Neuronal stem cell (in vitro differentiated cells): Measurements from ENCODE around the gene TRIP10.
A peak's percentile ranks its signal among the peaks of the same experiment; 100 is the strongest.

Source experiments
- DNase-seq: peaks from one replicate; pipeline ENCODE4 v3.0.0-alpha.2; 2013; ENCODE audit warnings: low spot score
- H2AFZ ChIP-seq: one replicate; pipeline ENCODE4 v1.6.1; 2013; ENCODE audit warnings: mild to moderate bottlenecking, low read length, inconsistent platforms
- H2AK5ac ChIP-seq: 2 replicates; pipeline ENCODE4 v1.6.1; 2013; ENCODE audit warnings: low read depth, mild to moderate bottlenecking, inconsistent platforms, low read length, moderate library complexity, mixed read lengths
- H2BK120ac ChIP-seq: 2 replicates; pipeline ENCODE4 v1.6.1; 2013; ENCODE audit warnings: low read depth, mild to moderate bottlenecking, inconsistent platforms, low read length, moderate library complexity, mixed read lengths
- H2BK12ac ChIP-seq: one replicate; pipeline ENCODE4 v1.6.1; 2013; ENCODE audit warnings: low read length, inconsistent platforms
- H2BK15ac ChIP-seq: 2 replicates; pipeline ENCODE4 v1.6.1; 2013; ENCODE audit warnings: mild to moderate bottlenecking, low read length, inconsistent platforms, mixed read lengths
- H2BK5ac ChIP-seq: one replicate; pipeline ENCODE4 v1.6.1; 2013; ENCODE audit warnings: inconsistent platforms, mild to moderate bottlenecking, low read length, moderate library complexity
- H3K14ac ChIP-seq: one replicate; pipeline ENCODE4 v1.6.1; 2013; ENCODE audit warnings: low read length, inconsistent platforms
- H3K18ac ChIP-seq: 2 replicates; pipeline ENCODE4 v1.6.1; 2013; ENCODE audit warnings: low read length, inconsistent platforms
- H3K23ac ChIP-seq: 2 replicates; pipeline ENCODE4 v1.6.1; 2013; ENCODE audit warnings: low read depth, mild to moderate bottlenecking, mixed read lengths, low read length, inconsistent platforms; ENCODE audit not compliant: poor library complexity
- H3K27ac ChIP-seq: replicated peaks from 3 replicates; pipeline ENCODE4 v1.5.1; 2013; ENCODE audit warnings: low read length, inconsistent platforms
- H3K27me3 ChIP-seq, 3 experiments: 2 replicates each; pipeline ENCODE4 v1.6.1; 2013; ENCODE audit warnings: low read length in 3 of 3, mild to moderate bottlenecking in 2 of 3, inconsistent platforms in 1 of 3, low read depth in 1 of 3, mixed read lengths in 1 of 3, moderate library complexity in 1 of 3; ENCODE audit not compliant: control insufficient read depth in 3 of 3, insufficient read depth in 3 of 3
- H3K36me3 ChIP-seq, 2 donors: replicated peaks in 1 of 2; 2 replicates each; pipeline ENCODE4 v1.6.1; 2013; ENCODE audit warnings: low read length in 2 of 2; ENCODE audit not compliant: control insufficient read depth in 2 of 2, insufficient read depth in 2 of 2
- H3K4ac ChIP-seq: 2 replicates; pipeline ENCODE4 v1.6.1; 2013; ENCODE audit warnings: inconsistent platforms, mild to moderate bottlenecking, low read length, moderate library complexity
- H3K4me1 ChIP-seq, 2 donors: 1 replicate in 1 of 2; 2 replicates in 1 of 2; pipeline ENCODE4 v1.6.1; 2013; ENCODE audit warnings: low read length in 2 of 2, low read depth in 1 of 2; ENCODE audit not compliant: control insufficient read depth in 2 of 2, insufficient read depth in 1 of 2
- H3K4me2 ChIP-seq: one replicate; pipeline ENCODE4 v1.6.1; 2013; ENCODE audit warnings: mild to moderate bottlenecking, low read length, inconsistent platforms; ENCODE audit not compliant: insufficient read depth, poor library complexity, severe bottlenecking
- H3K4me3 ChIP-seq, 2 donors: 2 replicates each; pipeline ENCODE4 v1.5.1; 2013; ENCODE audit warnings: low read length in 2 of 2, mild to moderate bottlenecking in 2 of 2, inconsistent platforms in 1 of 2, moderate library complexity in 1 of 2
- H3K79me1 ChIP-seq: one replicate; pipeline ENCODE4 v1.6.1; 2013; ENCODE audit warnings: low read depth, mild to moderate bottlenecking, inconsistent platforms, low read length, moderate library complexity
- H3K9ac ChIP-seq: one replicate; pipeline ENCODE4 v1.6.1; 2013; ENCODE audit warnings: mild to moderate bottlenecking, low read depth, low read length, inconsistent platforms; ENCODE audit not compliant: poor library complexity
- H3K9me3 ChIP-seq, 2 donors: replicated peaks in 1 of 2; 2 replicates each; pipeline versions ENCODE3 to v1.6.1; 2013; ENCODE audit warnings: low read length in 2 of 2, mild to moderate bottlenecking in 2 of 2, inconsistent platforms in 1 of 2, low read depth in 1 of 2, mixed read lengths in 1 of 2, moderate library complexity in 1 of 2; ENCODE audit not compliant: control insufficient read depth in 2 of 2, insufficient read depth in 1 of 2
- H4K8ac ChIP-seq: one replicate; pipeline ENCODE4 v1.6.1; 2013; ENCODE audit warnings: low read depth, mild to moderate bottlenecking, inconsistent platforms, low read length, moderate library complexity
- H4K91ac ChIP-seq: one replicate; pipeline ENCODE4 v1.6.1; 2013; ENCODE audit warnings: low read length, low read depth, mild to moderate bottlenecking, inconsistent platforms; ENCODE audit not compliant: poor library complexity
- WGBS, 2 donors: extraction: QIAGEN DNeasy Blood & Tissue Kit; methylation state at CpG; one replicate each; pipeline ENCODE4 v1.1.7; 2013; ENCODE audit warnings: missing lambda C conversion rate in 2 of 2, mixed read lengths in 1 of 2; ENCODE audit not compliant: insufficient read length in 2 of 2, insufficient replicate concordance in 1 of 2; ENCODE audit errors: extremely low coverage in 2 of 2; 5-methylcytosine and 5-hydroxymethylcytosine counted together

TRIP10 gene

DNA sequence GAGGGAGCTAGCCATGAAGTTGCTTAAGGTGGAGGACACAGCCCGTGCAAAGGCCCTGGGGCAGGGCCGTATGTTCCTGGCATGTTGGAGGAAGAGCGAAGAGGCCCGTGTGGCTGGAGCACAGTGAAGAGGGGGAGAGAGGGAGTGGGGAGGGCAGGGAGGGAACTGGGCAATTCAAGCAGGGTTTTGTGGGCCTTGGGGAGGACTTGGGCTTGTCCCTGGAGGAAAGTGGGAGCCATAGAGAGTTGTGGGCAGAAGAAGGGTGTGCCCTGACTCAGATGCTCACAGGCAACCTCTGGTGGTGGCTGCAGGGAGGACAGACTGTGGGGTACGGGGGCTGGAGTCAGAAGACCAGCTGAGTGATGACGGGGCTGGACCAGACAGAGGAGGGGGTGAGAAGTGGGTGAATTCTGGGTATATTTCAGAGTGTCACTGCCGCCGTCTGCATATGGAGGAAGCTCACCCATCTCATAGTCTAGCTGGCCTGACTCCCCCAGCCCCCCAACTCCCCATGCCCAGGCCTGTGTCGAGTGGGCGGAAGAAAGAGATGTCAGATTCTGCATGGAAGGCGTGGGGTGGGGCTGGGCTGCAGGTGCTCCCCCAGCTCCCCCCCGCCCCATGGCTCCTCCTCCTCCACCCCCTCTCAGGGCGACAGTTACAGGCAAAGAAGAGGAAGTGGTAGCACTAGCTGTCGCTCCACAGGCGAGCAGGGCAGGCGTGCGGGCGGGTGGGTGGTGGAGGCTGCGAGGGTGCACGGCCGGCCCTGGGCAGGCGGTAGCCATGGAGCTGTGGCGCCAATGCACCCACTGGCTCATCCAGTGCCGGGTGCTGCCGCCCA lies 32.8 kb downstream of the TRIP10 start, which contains the start of gene VAV1:
Gene VAV1 (plus strand): TSS at position 681 of the 838 bp plus-strand sequence. CDS start 100 bp downstream, at position 781.
- Histone ChIP-seq H3K4me3 (no peak within 1 kb of the TSS), H3K14ac (no peak within 1 kb of the TSS), H3K27me3 (peaks cover 0 to 13% (median 11%) of the 10 kb centered on the region in 3 experiments), H2BK120ac (peak within 1 kb of the TSS; percentile 28), H3K27ac (no peak within 1 kb of the TSS), H2BK12ac (peak within 1 kb of the TSS; percentile 63), H4K91ac (no peak within 1 kb of the TSS), H3K4me2 (no peak within 1 kb of the TSS), H4K8ac (no peak within 1 kb of the TSS), H2AK5ac (peak within 1 kb of the TSS; percentile 75), H3K79me1 (no peaks in the 10 kb centered on the region), H3K36me3 (no peaks in the 10 kb centered on the region), H3K9me3 (no peaks in the 10 kb centered on the region), H2AFZ (peak within 1 kb of the TSS; percentile 69), H3K18ac (peak within 1 kb of the TSS; percentile 52), H3K4me1 (peaks cover 0 to 3% of the 10 kb centered on the region in 2 donors), H3K4ac (no peak within 1 kb of the TSS), H3K9ac (peak within 1 kb of the TSS; percentile 50), H2BK5ac (peak within 1 kb of the TSS; percentile 29), H3K23ac (peak within 1 kb of the TSS; percentile 81), H2BK15ac (peak within 1 kb of the TSS; percentile 19)
- no CpG with 5 or more reads among the region's 25 CpGs for WGBS, 2 donors
- no peak for DNase-seq

- H3K9me3 ChIP-seq: no peaks in the 10 kb centered on the region
- DNase-seq: no peak
- H4K91ac ChIP-seq: no peak overlapping the region
- H2BK12ac ChIP-seq: peak overlapping the region; percentile 63
- WGBS, 2 donors: no CpG with 5 or more reads among the region's 14 CpGs
- peak overlapping the region; percentile 19 for H2BK15ac ChIP-seq
- H3K27me3 ChIP-seq: peaks cover 0 to 6% (median 4%) of the 10 kb centered on the region in 3 experiments
- H3K18ac ChIP-seq: no peak overlapping the region
- H3K79me1 ChIP-seq: no peaks in the 10 kb centered on the region
- no peak overlapping the region for H3K9ac ChIP-seq
- H2BK120ac ChIP-seq: peak overlapping the region; percentile 28
- peak overlapping the region; percentile 29 for H2BK5ac ChIP-seq
- no peak overlapping the region for H2AK5ac ChIP-seq
- peak overlapping the region; percentile 81 for H3K23ac ChIP-seq
- no peak overlapping the region for H3K27ac ChIP-seq
- no peak overlapping the region for H3K4me3 ChIP-seq
- H3K4me1 ChIP-seq: no peaks in the 10 kb centered on the region
- no peak overlapping the region for H4K8ac ChIP-seq
- peak overlapping the region; percentile 69 for H2AFZ ChIP-seq
- no peaks in the 10 kb centered on the region for H3K36me3 ChIP-seq
- H3K4me2 ChIP-seq: no peak overlapping the region
- H3K4ac ChIP-seq: no peak overlapping the region
- H3K14ac ChIP-seq: no peak overlapping the region
Measured at GRCh38 chr19:6772866-6773322, 33.4 kb downstream of the TRIP10 start.

GRCh38 chr19:6773323-6773931 lies 33.9 kb downstream of the TRIP10 start:
- Histone ChIP-seq H2BK120ac (peak overlapping the region; percentile 28), H3K4me1 (no peaks in the 10 kb centered on the region), H2BK15ac (no peak overlapping the region), H3K18ac (peak overlapping the region; percentile 52), H3K9me3 (no peaks in the 10 kb centered on the region), H3K4me3 (no peak overlapping the region), H3K4ac (no peak overlapping the region), H2BK12ac (no peak overlapping the region), H3K27me3 (peaks cover 0 to 1% (median 0%) of the 10 kb centered on the region in 3 experiments), H3K27ac (no peak overlapping the region), H3K36me3 (no peaks in the 10 kb centered on the region), H4K91ac (no peak overlapping the region), H3K4me2 (no peak overlapping the region), H3K14ac (no peak overlapping the region), H2BK5ac (no peak overlapping the region), H3K79me1 (no peaks in the 10 kb centered on the region), H3K23ac (no peak overlapping the region), H2AK5ac (no peak overlapping the region), H2AFZ (peak overlapping the region; percentile 69), H4K8ac (no peak overlapping the region), H3K9ac (peak overlapping the region; percentile 50)
- WGBS, 2 donors: no CpG with 5 or more reads among the region's 8 CpGs
- DNase-seq: no peak
